Stimulated activated CD4-positive, alpha-beta T cell treated with anti-CD3 and anti-CD28 coated beads, Interleukin-12 subunit alpha, Interleukin-12 subunit beta, amount 100 ng/mL, for 24 hours (primary cell): ENCODE results near the gene MAS1L.
"Not testable (repeated sequence)": the region's sequence is repeated elsewhere in the genome, so short reads cannot be mapped to it uniquely, and the experiment has no call there.

Experiments used
- DNase-seq, 2 experiments: peaks; one replicate each; pipeline ENCODE4 v3.0.0-alpha.2; 2020; ENCODE audit warnings: low read depth in 2 of 2

The MAS1L gene

GRCh38 chr6:29483735-29484134, 4.0 kb downstream of the MAS1L start:
- DNase-seq: no peak

- DNase-seq: no peak
Measured at GRCh38 chr6:29483186-29483585, 4.6 kb downstream of the MAS1L start.

GRCh38 chr6:29479560-29479959, 8.2 kb downstream of the MAS1L start:
- DNase-seq: no peak

- DNase-seq: no peak
Measured at GRCh38 chr6:29478740-29479139, 9.0 kb downstream of the MAS1L start.

DNA sequence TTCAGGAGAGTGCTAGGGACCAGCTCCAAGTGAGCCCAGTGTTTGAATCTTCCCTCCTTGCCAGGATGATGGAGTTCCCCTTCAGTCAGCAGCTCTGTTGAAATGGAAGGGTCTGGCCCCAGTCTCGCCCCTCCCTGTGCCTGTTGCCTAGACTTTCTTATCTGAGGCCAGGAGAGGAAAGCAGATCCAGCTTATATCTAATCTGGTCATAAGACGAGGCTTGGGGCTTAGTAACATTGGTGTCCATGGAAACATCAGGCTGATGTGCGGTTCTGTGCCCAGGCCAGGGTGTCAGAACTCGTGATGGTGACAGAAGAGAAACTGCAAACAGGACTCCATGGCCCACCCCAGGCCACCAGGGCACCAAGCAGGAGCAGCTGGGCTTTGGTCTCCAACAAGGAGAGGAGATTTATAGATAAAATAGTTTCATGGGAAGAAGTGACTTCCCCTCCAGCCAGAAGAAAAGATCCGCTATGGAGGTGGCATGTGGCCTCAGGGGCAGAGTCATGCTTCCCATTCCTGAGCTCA, 9.8 kb downstream of the MAS1L start:
- no peak for DNase-seq

GRCh38 chr6:29474996-29475395, 12.8 kb downstream of the MAS1L start:
- DNase-seq: no peak

DNA sequence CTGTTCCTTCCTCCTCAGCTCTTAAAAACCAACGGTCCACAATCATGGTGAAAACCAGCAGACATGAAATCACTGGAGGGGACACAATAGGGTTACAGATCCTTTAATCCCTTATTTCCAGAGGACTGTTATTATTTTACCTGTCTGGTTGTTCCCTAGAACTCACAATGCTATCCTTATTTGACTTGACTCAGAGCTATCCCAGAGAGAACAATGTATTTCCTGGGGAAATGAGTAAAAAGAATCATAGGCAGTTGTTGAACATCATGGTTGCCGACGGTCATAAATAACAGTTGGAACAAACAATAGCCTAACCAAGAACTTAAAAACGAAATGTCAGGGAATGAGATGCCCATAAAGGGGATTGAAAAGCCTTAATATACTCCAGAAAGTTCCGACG, 21.5 kb downstream of the MAS1L start:
- DNase-seq: no peak

DNA sequence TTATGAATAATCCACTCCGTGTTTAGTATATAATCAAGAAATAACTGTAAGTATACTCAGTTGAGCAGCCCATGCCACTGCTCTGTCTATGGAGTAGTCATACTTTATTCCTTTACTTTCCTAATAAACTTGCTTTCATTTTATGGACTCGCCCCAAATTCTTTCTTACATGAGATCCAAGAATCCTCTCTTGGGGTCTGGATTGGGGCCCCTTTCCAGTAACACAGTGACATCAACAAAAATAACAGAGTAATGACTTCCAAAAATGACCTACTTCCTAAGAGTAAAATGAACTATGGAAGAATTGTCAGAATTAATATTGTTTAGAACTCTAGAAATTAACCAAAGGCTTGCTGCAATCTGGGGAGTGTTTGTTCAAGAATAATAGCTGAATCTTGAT, 22.0 kb downstream of the MAS1L start:
- DNase-seq: no peak

DNA sequence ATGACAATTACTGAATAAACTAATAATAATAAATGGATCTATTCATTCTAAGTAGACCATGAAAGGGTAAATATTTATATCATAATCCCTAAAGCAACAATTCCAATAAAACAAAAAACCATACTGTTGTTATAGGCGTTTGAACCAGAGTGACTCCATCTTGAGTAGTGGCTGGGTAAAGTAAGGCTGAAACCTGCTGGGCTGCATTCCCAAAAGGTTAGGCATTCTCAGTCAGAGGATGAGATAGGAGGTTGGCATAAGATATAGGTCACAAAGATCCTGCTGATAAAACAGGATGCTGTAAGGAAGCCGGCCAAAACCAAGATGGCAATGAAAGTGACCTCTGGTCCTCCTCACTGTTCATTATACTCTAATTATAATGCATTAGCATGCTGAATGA, 22.5 kb downstream of the MAS1L start:
- no peak for DNase-seq

DNA sequence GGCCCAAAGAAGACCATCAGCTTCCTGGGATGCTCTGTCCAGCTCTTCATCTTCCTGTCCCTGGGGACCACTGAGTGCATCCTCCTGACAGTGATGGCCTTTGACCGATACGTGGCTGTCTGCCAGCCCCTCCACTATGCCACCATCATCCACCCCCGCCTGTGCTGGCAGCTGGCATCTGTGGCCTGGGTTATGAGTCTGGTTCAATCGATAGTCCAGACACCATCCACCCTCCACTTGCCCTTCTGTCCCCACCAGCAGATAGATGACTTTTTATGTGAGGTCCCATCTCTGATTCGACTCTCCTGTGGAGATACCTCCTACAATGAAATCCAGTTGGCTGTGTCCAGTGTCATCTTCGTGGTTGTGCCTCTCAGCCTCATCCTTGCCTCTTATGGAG, 25.7 kb downstream of the MAS1L start:
- no peak for DNase-seq

DNA sequence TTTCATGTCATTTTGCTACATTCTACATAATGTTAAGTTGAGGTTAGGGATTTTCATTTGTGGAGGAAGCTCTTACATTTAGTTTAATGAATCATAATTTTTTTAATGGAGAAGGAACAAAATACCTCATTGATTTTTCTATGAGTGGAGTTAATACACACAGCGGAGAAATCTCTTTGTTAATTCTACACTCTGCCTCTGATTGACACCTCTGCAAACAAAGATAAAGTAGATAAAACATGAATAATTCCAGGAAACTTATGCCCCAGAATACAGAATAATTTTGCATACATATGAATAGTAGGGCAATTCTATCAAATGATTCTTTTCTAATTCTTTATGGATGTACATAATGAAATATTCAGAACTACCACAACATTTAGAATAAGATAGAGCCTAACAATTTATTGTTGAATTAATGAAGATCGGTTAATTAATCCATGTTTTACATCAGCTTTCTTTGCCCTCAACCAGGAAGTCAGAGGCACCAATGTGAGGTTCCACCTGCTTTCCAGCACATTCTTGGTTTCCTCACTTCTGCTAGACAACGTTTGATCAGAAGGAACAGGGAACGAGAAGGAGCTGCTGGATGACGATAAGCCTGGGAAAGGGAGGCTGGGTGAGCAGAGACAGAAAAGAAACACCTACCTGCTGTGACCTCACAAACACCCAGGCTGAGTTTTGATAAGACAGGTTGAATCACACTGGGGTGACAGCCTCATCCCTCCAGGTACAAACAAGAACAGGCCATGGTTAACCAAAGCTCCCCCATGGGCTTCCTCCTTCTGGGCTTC, 26.5 kb downstream of the MAS1L start:
- no peak for DNase-seq

DNA sequence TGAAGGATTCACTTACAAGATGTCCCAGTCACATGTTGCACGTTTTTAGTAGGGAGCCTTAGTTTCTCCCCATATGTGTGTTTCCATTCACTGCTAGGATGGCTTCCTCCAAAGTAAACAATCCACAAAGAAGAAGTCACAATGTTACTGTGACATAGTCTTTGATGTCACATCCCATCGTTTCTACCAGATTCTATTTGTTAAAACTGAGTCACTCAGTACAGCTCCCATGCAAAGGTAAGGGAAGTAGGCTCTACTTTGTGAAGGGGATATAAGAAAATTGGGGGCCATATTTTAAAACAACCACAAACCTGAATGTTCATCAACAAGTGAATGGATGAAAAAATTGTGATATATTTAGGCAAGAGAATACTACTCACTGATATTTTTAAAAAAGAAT, 30.8 kb downstream of the MAS1L start, which contains the start of the genes OR11A1 and OR2H1:
Gene OR11A1 (minus strand): TSS at position 101 of the 400 bp plus-strand sequence. CDS start 29,430 bp downstream, outside the sequence.
Gene OR2H1 (plus strand): TSS at position 185 of the 400 bp plus-strand sequence. CDS start 4,615 bp downstream, outside the sequence.
- no peak for DNase-seq

- DNase-seq: no peak
Measured at GRCh38 chr6:29451471-29452193, 36.1 kb downstream of the MAS1L start.

DNA sequence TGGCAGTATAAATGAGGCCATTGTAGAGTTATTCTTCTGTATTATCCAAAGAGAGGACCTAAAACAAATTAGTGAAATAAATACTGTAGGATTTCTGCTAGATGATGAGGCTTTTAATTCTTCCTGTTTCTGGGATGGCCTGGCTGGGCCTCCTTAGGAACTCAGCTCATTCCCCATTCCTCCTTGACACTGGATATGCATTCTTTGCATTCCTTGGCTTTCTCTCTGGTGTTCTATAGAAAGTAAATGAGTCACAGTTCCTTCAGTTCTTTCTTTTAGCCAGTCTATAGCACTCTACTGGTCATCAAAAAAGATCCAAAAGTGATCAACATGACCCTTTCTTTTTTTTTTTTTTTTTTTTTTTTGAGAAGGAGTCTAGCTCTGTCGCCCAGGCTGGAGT, 40.1 kb downstream of the MAS1L start:
- DNase-seq: no peak

DNA sequence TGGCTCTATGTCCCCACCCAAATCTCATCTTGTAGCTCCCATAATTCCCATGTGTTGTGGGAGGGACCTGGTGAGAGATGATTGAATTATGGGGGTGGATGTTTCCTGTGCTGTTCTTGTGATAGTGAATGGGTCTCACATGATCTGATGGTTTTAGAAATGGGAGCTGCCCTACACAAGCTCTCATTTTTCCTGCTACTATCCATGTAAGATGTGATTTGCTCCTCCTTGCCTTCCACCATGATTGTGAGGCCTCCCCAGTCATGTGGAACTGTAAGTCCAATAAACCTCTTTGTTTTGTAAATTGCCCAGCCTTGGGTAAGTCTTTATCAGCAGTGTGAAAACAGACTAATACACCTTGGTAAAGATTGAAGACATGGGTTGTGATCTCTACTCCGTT, 43.7 kb downstream of the MAS1L start:
- not testable (repeated sequence) for DNase-seq

DNA sequence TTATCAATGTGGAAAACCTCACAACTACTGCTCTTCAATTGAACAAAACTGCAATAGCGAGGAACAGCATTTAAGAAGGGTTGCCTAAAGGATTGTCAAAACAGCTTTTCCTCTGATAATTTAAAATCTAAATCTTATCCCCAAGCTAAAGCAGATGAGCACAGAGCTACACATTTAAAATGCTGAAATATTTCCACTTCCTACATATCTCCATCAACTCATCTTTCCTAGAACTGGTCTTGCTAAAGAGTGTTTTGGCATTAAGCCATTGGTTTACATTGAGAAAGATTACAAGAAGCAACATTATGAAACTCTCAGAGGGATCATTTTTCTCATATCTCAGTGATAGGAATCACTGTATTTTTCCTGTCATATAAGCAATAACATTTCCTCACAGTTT, 45.0 kb downstream of the MAS1L start:
- no peak for DNase-seq

- no peak for DNase-seq
Measured at GRCh38 chr6:29439006-29439405, 48.8 kb downstream of the MAS1L start, which contains the start of gene OR10C1. TSS of gene OR10C1 (plus strand) at chr6:29439306. CDS start at chr6:29440016, 710 bp downstream.

DNA sequence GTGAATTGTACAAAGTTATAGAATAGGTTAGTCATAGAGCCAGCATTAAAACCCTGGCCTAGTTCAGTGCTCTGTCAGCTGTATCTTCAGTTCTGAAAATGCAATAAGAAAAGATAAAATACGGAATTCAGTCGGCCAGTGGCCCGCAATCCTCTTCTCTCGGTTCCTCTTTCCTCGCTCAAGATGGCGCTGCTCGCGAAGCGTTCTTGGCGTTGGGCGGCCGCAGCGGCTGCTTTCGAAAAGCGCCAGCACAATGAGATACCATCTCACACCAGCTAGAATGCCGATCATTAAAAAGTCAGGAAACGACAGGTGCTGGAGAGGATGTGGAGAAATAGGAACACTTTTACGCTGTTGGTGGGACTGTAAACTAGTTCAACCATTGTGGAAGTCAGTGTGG, 51.0 kb downstream of the MAS1L start:
- DNase-seq: not testable (repeated sequence)
